Measurements from ENCODE around the gene WDPCP. TPM values are rescaled to one million over a fixed set of nuclear protein-coding genes. Genes with fewer than 3 reads are reported as not detected.

The WDPCP gene
- total and polyA plus RNA-seq, 7 donors = 0.60 to 35.5 (median 14.0) TPM

DNA sequence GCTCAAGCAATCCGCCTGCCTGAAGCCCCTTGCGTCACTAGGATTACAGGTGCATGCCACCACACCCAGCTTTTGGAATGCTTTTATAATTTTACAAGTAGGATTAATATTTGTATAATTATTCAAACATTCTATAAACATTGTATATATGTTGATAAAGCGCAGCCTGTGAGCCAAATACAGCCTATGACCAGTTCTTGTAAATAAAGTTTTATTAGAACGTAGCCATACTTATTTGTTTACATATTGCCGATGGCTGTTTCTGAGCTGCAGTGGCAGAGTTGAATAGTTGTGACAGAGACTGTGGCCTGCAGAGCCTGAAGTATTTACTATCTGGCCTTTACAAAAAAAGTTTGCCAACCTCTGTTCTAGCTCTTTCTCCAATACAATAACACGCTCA lies 305.0 kb downstream of the WDPCP start:
- Histone ChIP-seq H3K36me3 (no peaks in the 10 kb centered on the region), H3K4me1 (no peaks in the 10 kb centered on the region), H3K9me3 (peaks cover 0 to 8% (median 6%) of the 10 kb centered on the region in 4 donors), H3K4me3 (no peak overlapping the region), H3K27me3 (no peaks in the 10 kb centered on the region), H3K27ac (no peak overlapping the region)
- no peak for TF ChIP-seq POLR2A (IDR thresholded peaks at IDR 0.05)
- DNase-seq = no peak
- 77 to 80% methylated on average over 6 of the region's 6 CpGs for WGBS, 2 donors
- intact Hi-C loops (cut with DNase I) = no loop called here

GRCh38 chr2:63272560-63272959 lies 315.7 kb downstream of the WDPCP start:
- Histone ChIP-seq H3K4me1 (no peaks in the 10 kb centered on the region), H3K4me3 (no peak overlapping the region), H3K27me3 (no peaks in the 10 kb centered on the region), H3K36me3 (no peaks in the 10 kb centered on the region), H3K9me3 (peaks cover 0 to 15% (median 7%) of the 10 kb centered on the region in 4 donors), H3K27ac (no peak overlapping the region)
- WGBS, 2 donors = 91 to 92% methylated on average over 4 of the region's 4 CpGs
- intact Hi-C loops (cut with DNase I) = no loop called here
- TF ChIP-seq CTCF (IDR thresholded peaks at IDR 0.05) = no peak
- TF ChIP-seq POLR2AphosphoS5 (IDR thresholded peaks at IDR 0.05) = no peak
- no peak for TF ChIP-seq POLR2A (IDR thresholded peaks at IDR 0.05)
- no peak for TF ChIP-seq EP300 (IDR thresholded peaks at IDR 0.05)
- DNase-seq = no peak

DNA sequence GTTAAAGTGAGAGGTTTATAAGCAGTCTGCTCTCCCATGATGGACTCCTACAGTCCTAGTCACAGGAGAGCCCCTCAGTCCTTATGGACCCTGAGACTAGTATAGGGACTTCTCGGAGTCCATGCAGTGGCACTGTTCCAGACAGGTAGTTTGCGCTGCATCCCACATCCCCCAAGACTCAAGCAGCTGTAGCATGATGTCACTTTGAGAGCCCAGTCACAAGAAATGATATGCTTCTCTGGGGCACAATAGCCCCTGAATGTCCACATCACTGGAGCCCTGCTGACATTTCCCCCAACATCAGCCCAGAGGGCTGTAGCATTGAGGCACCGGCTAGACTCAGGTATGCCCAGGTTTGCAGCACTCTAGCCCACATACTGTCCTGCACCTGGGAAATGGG lies 317.6 kb downstream of the WDPCP start:
- H3K4me1 ChIP-seq = no peaks in the 10 kb centered on the region
- TF ChIP-seq CTCF (IDR thresholded peaks at IDR 0.05) (no peak), EP300 (IDR thresholded peaks at IDR 0.05) (no peak), POLR2AphosphoS5 (IDR thresholded peaks at IDR 0.05) (no peak), POLR2A (IDR thresholded peaks at IDR 0.05) (no peak)
- H3K4me3 ChIP-seq = no peak overlapping the region
- no peaks in the 10 kb centered on the region for H3K36me3 ChIP-seq
- no peaks in the 10 kb centered on the region for H3K27me3 ChIP-seq
- no peak overlapping the region for H3K27ac ChIP-seq
- no peak for DNase-seq
- 94 to 95% methylated on average over 3 of the region's 3 CpGs for WGBS, 2 donors
- intact Hi-C loops (cut with DNase I) = no loop called here
- peaks cover 0 to 13% (median 5%) of the 10 kb centered on the region in 4 donors for H3K9me3 ChIP-seq

DNA sequence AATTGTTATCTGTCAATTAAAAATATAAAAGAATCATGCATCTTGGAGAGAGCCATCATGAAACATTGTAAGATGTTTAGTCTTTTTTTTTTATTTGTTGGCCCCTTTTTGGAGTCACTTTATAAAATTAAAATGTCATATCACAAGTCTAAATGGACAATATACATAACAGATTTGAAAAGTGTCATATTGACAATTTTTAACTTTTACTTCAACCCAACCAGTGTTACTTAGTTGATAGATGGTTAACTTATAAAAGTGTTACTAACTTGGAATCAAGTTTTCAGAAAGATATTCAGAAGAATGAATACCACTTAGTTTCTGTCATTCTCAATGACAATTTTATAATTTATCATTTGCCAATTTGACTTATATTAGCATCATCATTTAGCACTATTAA lies 319.3 kb downstream of the WDPCP start:
- no peak overlapping the region for H3K4me3 ChIP-seq
- H3K27ac ChIP-seq = no peak overlapping the region
- intact Hi-C loops (cut with DNase I) = no loop called here
- no peak for DNase-seq
- no peaks in the 10 kb centered on the region for H3K4me1 ChIP-seq
- TF ChIP-seq POLR2AphosphoS5 (IDR thresholded peaks at IDR 0.05) (no peak), EP300 (IDR thresholded peaks at IDR 0.05) (no peak), CTCF (IDR thresholded peaks at IDR 0.05) (no peak), POLR2A (IDR thresholded peaks at IDR 0.05) (no peak)
- no peaks in the 10 kb centered on the region for H3K36me3 ChIP-seq
- peaks cover 0 to 11% (median 4%) of the 10 kb centered on the region in 4 donors for H3K9me3 ChIP-seq
- H3K27me3 ChIP-seq = no peaks in the 10 kb centered on the region

GRCh38 chr2:63261137-63261621 lies 327.1 kb downstream of the WDPCP start:
- no peak for DNase-seq
- 82 to 88% methylated on average over 2 of the region's 2 CpGs for WGBS, 2 donors
- intact Hi-C loops (cut with DNase I) = no loop called here
- no peaks in the 10 kb centered on the region for H3K4me1 ChIP-seq
- TF ChIP-seq EP300 (IDR thresholded peaks at IDR 0.05) (no peak), POLR2A (IDR thresholded peaks at IDR 0.05) (no peak), CTCF (IDR thresholded peaks at IDR 0.05) (no peak), POLR2AphosphoS5 (IDR thresholded peaks at IDR 0.05) (no peak)
- H3K27me3 ChIP-seq = no peaks in the 10 kb centered on the region
- no peaks in the 10 kb centered on the region for H3K9me3 ChIP-seq
- H3K4me3 ChIP-seq = no peak overlapping the region
- H3K36me3 ChIP-seq = no peaks in the 10 kb centered on the region
- H3K27ac ChIP-seq = no peak overlapping the region
